Memory B cell (primary cell): Measurements from ENCODE around the gene BCAS1.
"Not testable (repeated sequence)": the region's sequence is repeated elsewhere in the genome, so short reads cannot be mapped to it uniquely, and the experiment has no call there.

Experiments used
- ATAC-seq: fragments of 150-1000 bp; cut with Tn5 transposase; 2 replicates; pipeline ENCODE4 v1.10.0; 2021; ENCODE audit warnings: low read depth, mild to moderate bottlenecking, moderate library complexity
- DNase-seq, 2 donors: peaks; one replicate each; pipeline ENCODE4 v3.0.0; 2022; ENCODE audit warnings: low spot score in 2 of 2
- H3K27ac Mint-ChIP-seq: one replicate; pipeline ENCODE4 v1.8.0; 2022; ENCODE audit warnings: mild to moderate bottlenecking, moderate library complexity, mixed read lengths
- H3K27me3 Mint-ChIP-seq: one replicate; pipeline ENCODE4 v1.8.0; 2022; ENCODE audit warnings: mixed read lengths
- H3K36me3 Mint-ChIP-seq: one replicate; pipeline ENCODE4 v1.8.0; 2022; ENCODE audit warnings: mild to moderate bottlenecking, mixed read lengths
- H3K4me1 Mint-ChIP-seq: one replicate; pipeline ENCODE4 v1.8.0; 2022; ENCODE audit warnings: mixed read lengths
- H3K4me3 Mint-ChIP-seq: one replicate; pipeline ENCODE4 v1.8.0; 2022; ENCODE audit warnings: mild to moderate bottlenecking, moderate library complexity, mixed read lengths
- H3K9me3 Mint-ChIP-seq: one replicate; pipeline ENCODE4 v1.8.0; 2022; ENCODE audit warnings: mixed read lengths

Gene BCAS1

DNA sequence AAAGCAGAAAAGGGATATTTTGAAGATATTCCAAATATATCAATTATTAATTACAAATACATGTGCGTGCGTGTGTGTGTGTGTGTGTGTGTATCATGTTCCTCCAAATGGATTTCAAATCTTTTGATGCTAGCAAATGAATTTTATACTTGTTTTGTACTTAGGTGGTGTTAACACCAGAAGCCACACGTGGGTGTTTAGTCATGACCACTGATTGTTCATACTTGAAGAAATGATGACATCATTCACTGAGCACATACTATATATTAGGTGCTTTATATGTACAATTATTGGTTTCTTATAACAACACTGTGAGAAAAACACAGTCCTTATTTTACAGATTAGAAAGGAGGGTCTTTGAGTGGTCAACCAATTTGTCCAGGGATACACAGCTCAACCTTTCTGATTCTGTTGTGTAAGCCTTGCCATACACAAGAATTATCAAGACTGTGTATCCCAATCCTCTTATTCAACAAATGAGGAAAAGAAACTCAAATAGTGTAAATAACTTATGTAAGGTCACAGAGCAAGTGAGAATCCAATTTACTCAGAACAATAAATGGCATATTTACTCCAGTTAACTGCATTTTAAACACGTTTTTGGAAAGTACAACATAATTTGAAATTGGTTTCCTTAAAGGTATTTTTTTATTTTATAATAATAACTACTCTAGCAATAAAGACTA is 88.5 kb downstream of the BCAS1 start:
- no peak overlapping the region for H3K27ac Mint-ChIP-seq
- peaks cover under 1% of the 10 kb centered on the region for H3K9me3 Mint-ChIP-seq
- no peak for ATAC-seq
- H3K4me3 Mint-ChIP-seq = no peak overlapping the region
- peaks cover 3% of the 10 kb centered on the region for H3K36me3 Mint-ChIP-seq
- no peaks in the 10 kb centered on the region for H3K4me1 Mint-ChIP-seq
- DNase-seq = no peak
- H3K27me3 Mint-ChIP-seq = no peaks in the 10 kb centered on the region

GRCh38 chr20:53981130-53981529 is 89.3 kb downstream of the BCAS1 start:
- Mint-ChIP-seq H3K9me3 (peaks cover 2% of the 10 kb centered on the region), H3K27ac (no peak overlapping the region), H3K36me3 (peaks cover 6% of the 10 kb centered on the region), H3K4me1 (no peaks in the 10 kb centered on the region), H3K4me3 (no peak overlapping the region), H3K27me3 (no peaks in the 10 kb centered on the region)
- ATAC-seq (no peak), DNase-seq (no peak)

GRCh38 chr20:53980031-53980465 is 90.3 kb downstream of the BCAS1 start:
- Mint-ChIP-seq H3K27me3 (no peaks in the 10 kb centered on the region), H3K36me3 (peaks cover 6% of the 10 kb centered on the region), H3K9me3 (peaks cover 2% of the 10 kb centered on the region), H3K4me1 (no peaks in the 10 kb centered on the region), H3K4me3 (no peak overlapping the region), H3K27ac (no peak overlapping the region)
- DNase-seq (no peak), ATAC-seq (no peak)

GRCh38 chr20:53978497-53978896 is 91.9 kb downstream of the BCAS1 start:
- H3K4me1 Mint-ChIP-seq = no peaks in the 10 kb centered on the region
- H3K9me3 Mint-ChIP-seq = peaks cover 4% of the 10 kb centered on the region
- H3K27me3 Mint-ChIP-seq = no peaks in the 10 kb centered on the region
- DNase-seq (no peak), ATAC-seq (no peak)
- H3K27ac Mint-ChIP-seq = no peak overlapping the region
- peaks cover 4% of the 10 kb centered on the region for H3K36me3 Mint-ChIP-seq
- H3K4me3 Mint-ChIP-seq = no peak overlapping the region

DNA sequence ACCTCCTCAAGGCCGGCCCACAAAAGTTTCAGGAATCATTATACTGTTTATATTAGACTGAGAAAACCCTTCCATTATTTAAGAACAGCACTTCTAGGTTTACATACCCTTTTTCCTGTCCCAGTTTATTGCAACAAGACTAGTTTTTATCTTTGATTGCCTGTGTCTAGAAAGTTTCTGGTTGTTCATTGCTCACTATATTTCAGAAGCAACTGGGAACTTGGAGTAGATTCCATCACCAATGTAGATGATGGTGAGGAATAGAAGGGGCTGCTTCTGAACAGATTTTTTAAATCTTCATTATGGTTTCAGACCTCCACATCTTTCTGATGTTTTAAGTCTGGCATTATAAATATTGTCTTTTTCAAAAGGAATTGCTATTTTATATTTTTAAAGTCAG is 93.0 kb downstream of the BCAS1 start:
- H3K27ac Mint-ChIP-seq = no peak overlapping the region
- H3K4me1 Mint-ChIP-seq = no peaks in the 10 kb centered on the region

GRCh38 chr20:53975761-53976160 is 94.6 kb downstream of the BCAS1 start:
- Mint-ChIP-seq H3K27me3 (no peaks in the 10 kb centered on the region), H3K27ac (no peak overlapping the region), H3K4me3 (no peak overlapping the region), H3K36me3 (peaks cover 4% of the 10 kb centered on the region), H3K9me3 (peaks cover 4% of the 10 kb centered on the region), H3K4me1 (no peaks in the 10 kb centered on the region)
- DNase-seq = no peak
- no peak for ATAC-seq

More for the DNA sequence above, 93.0 kb downstream of the BCAS1 start:
- no peak overlapping the region for H3K4me3 Mint-ChIP-seq
- peaks cover 4% of the 10 kb centered on the region for H3K36me3 Mint-ChIP-seq
- H3K9me3 Mint-ChIP-seq = peaks cover 4% of the 10 kb centered on the region
- H3K27me3 Mint-ChIP-seq = no peaks in the 10 kb centered on the region
- no peak for ATAC-seq
- no peak for DNase-seq

GRCh38 chr20:53974785-53975555 is 95.4 kb downstream of the BCAS1 start:
- Mint-ChIP-seq H3K27ac (no peak overlapping the region), H3K9me3 (peaks cover 4% of the 10 kb centered on the region), H3K4me1 (no peaks in the 10 kb centered on the region), H3K27me3 (no peaks in the 10 kb centered on the region), H3K4me3 (no peak overlapping the region), H3K36me3 (peaks cover 4% of the 10 kb centered on the region)
- ATAC-seq (no peak), DNase-seq (no peak)

GRCh38 chr20:53973882-53974281 is 96.5 kb downstream of the BCAS1 start:
- H3K4me3 Mint-ChIP-seq, DNase-seq, H3K4me1 Mint-ChIP-seq, ATAC-seq, H3K9me3 Mint-ChIP-seq, H3K27ac Mint-ChIP-seq, H3K27me3 Mint-ChIP-seq, H3K36me3 Mint-ChIP-seq: not testable (repeated sequence)

GRCh38 chr20:53972179-53972578 is 98.2 kb downstream of the BCAS1 start:
- ATAC-seq = no peak
- DNase-seq = no peak

GRCh38 chr20:53971096-53971683 is 99.2 kb downstream of the BCAS1 start:
- H3K27me3 Mint-ChIP-seq = peaks cover 1% of the 10 kb centered on the region
- peaks cover 2% of the 10 kb centered on the region for H3K9me3 Mint-ChIP-seq
- H3K27ac Mint-ChIP-seq = no peak overlapping the region
- peaks cover 4% of the 10 kb centered on the region for H3K36me3 Mint-ChIP-seq
- DNase-seq = no peak
- H3K4me3 Mint-ChIP-seq = no peak overlapping the region
- H3K4me1 Mint-ChIP-seq = no peaks in the 10 kb centered on the region
- ATAC-seq = no peak

More at GRCh38 chr20:53972179-53972578, 98.2 kb downstream of the BCAS1 start:
- Mint-ChIP-seq H3K9me3 (peaks cover 4% of the 10 kb centered on the region), H3K27ac (no peak overlapping the region), H3K4me3 (no peak overlapping the region), H3K36me3 (peaks cover 4% of the 10 kb centered on the region), H3K27me3 (no peaks in the 10 kb centered on the region), H3K4me1 (no peaks in the 10 kb centered on the region)

GRCh38 chr20:53970232-53970631 is 100.2 kb downstream of the BCAS1 start:
- ATAC-seq = no peak
- Mint-ChIP-seq H3K27me3 (peaks cover 1% of the 10 kb centered on the region), H3K36me3 (peaks cover 4% of the 10 kb centered on the region), H3K4me1 (no peaks in the 10 kb centered on the region), H3K9me3 (peaks cover 2% of the 10 kb centered on the region), H3K4me3 (no peak overlapping the region), H3K27ac (no peak overlapping the region)
- no peak for DNase-seq

DNA sequence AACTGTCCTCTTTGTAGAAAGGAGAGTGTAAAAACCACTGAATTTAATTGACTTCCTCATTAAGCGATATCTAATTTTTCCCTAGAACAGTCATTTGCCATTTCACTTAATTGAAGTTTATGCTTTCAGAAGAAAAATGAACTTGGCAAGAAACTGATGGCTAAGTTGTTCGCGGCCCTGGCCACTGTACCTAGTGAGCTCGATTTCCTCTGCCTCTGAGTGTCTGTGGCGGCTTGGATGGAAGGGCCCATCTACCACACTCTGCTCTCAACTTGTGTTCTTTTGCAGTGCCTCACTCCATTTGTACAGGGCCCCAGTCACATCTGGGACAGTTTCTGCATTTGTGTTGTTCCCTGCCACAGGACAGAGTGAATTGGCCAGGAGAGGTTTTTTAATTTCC is 102.9 kb downstream of the BCAS1 start:
- peaks cover 2% of the 10 kb centered on the region for H3K36me3 Mint-ChIP-seq
- H3K4me3 Mint-ChIP-seq = no peak overlapping the region
- H3K27ac Mint-ChIP-seq = no peak overlapping the region
- peaks cover 3% of the 10 kb centered on the region for H3K27me3 Mint-ChIP-seq
- no peaks in the 10 kb centered on the region for H3K9me3 Mint-ChIP-seq
- ATAC-seq = no peak
- no peak for DNase-seq
- H3K4me1 Mint-ChIP-seq = no peaks in the 10 kb centered on the region

DNA sequence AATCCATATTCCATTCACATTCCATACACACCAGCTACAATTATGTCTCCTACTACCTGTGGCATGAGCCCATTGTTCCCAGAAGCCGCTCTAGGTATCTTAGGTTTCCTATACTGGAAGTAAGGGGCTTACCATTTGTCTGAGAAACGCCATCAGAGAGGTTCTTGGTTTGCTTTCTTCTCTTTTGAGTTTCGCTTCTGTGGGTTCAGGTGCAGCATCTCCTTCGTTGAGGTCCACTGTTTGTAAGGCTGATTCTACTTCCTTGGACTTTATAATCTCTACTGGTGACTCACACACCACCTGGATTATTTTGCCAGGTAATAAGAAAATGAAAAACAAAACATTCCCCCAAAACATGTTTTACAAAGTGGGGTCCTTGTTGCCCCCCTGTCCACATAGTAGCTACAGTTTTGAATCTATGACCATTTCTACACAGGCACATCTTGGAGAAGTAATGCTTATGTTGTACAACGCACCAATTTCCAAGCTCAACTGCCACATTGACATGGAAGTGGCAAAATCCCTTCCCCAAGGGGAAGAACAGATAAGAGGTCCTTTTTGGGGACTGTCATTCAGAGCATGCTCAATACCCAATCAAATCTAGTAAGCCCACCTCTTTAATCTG is 103.5 kb downstream of the BCAS1 start:
- DNase-seq = no peak
- Mint-ChIP-seq H3K9me3 (no peaks in the 10 kb centered on the region), H3K4me3 (no peak overlapping the region), H3K4me1 (no peaks in the 10 kb centered on the region), H3K27me3 (peaks cover 3% of the 10 kb centered on the region), H3K36me3 (peaks cover 2% of the 10 kb centered on the region), H3K27ac (no peak overlapping the region)
- ATAC-seq = no peak
